ENCODE results near the gene ETS1.
A peak's percentile ranks its signal among the peaks of the same experiment; 100 is the strongest.

Gene ETS1

GRCh38 chr11:128564642-128565245 is 22.6 kb downstream of the ETS1 start:
- H3K4me3 ChIP-seq (ENCODE audit: low read depth, low read length): no peak overlapping the region
- no peak for DNase-seq (ENCODE audit: low read depth)
- TF ChIP-seq, protein P1, sequence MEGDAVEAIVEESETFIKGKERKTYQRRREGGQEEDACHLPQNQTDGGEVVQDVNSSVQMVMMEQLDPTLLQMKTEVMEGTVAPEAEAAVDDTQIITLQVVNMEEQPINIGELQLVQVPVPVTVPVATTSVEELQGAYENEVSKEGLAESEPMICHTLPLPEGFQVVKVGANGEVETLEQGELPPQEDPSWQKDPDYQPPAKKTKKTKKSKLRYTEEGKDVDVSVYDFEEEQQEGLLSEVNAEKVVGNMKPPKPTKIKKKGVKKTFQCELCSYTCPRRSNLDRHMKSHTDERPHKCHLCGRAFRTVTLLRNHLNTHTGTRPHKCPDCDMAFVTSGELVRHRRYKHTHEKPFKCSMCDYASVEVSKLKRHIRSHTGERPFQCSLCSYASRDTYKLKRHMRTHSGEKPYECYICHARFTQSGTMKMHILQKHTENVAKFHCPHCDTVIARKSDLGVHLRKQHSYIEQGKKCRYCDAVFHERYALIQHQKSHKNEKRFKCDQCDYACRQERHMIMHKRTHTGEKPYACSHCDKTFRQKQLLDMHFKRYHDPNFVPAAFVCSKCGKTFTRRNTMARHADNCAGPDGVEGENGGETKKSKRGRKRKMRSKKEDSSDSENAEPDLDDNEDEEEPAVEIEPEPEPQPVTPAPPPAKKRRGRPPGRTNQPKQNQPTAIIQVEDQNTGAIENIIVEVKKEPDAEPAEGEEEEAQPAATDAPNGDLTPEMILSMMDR (IDR thresholded peaks at IDR 0.05; ENCODE audit: control insufficient read depth, extremely low read depth, insufficient read depth): no peak

DNA sequence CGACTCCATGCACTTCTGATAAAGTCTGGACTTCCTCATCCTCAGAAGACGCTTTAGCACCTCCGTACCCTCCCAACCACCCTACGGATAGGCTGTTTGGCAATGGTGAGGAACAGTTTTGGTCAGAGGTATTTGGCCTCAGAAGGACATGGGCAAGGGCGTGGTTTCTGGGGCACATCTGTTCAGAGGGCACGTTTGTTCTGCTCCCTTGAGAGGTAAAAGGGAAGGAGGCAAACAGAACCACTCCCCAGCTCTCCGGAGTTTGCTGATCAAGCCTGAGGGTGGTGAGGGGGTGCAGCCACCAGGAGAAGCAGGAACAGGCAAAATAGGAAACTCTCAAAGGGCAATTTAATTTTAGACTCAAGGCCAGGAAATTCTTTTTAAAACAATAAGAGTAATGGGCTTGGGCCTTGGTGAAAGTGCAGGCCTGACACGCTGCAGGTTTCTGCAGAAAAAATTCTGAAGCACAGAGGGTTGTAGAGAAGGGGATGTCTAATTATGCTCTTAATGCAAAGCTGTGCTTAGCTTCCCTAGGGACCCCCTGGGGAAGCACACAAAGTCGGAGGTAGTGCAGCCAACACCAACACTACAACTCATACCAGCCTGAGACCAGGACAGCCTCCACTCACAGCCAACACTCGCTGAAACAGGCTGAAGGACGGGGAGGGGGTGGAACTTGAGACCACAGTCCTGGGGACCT is 23.3 kb downstream of the ETS1 start:
- no peak for DNase-seq (ENCODE audit: low read depth)
- TF ChIP-seq, protein P1 (IDR thresholded peaks at IDR 0.05; ENCODE audit: control insufficient read depth, extremely low read depth, insufficient read depth): no peak
- H3K4me3 ChIP-seq (ENCODE audit: low read depth, low read length): no peak overlapping the region

- no peak overlapping the region for H3K4me3 ChIP-seq (ENCODE audit: low read depth, low read length)
- TF ChIP-seq, protein P1 (IDR thresholded peaks at IDR 0.05; ENCODE audit: control insufficient read depth, extremely low read depth, insufficient read depth): no peak
- no peak for DNase-seq (ENCODE audit: low read depth)
Measured at GRCh38 chr11:128563308-128563707, 24.1 kb downstream of the ETS1 start.

DNA sequence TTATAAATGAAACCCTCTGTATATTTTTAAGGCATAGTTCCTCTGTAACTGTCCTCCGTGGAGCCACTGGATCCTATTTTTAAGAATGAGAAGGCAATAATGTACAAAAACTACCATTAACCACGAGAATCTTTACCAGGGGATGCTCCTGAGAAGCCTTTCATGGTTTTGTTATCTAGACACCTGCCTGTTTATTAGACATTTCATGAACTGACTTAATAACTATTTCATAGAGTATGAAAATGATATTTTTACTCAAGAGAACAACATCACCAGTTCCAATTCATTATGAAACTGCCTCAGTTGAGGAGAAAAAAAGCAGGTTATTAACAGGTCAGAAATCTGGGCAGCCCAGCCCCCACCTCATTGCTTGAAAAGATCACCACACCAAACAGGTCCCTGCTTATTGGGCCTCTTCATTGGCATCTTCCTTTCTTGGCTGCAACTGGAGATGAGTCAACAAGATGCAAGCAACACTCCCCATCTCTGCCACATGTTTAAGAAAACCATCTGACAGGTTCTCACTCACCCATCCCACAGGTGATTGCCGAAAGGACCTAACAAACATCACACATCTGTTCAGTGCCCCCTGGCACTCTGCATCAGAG is 27.8 kb downstream of the ETS1 start:
- H3K4me3 ChIP-seq (ENCODE audit: low read depth, low read length): no peak overlapping the region
- TF ChIP-seq, protein P1 (IDR thresholded peaks at IDR 0.05; ENCODE audit: control insufficient read depth, extremely low read depth, insufficient read depth): no peak
- DNase-seq (ENCODE audit: low read depth): no peak

GRCh38 chr11:128555606-128556005 is 31.8 kb downstream of the ETS1 start:
- H3K4me3 ChIP-seq (ENCODE audit: low read depth, low read length): no peak overlapping the region
- TF ChIP-seq, protein P1 (IDR thresholded peaks at IDR 0.05; ENCODE audit: control insufficient read depth, extremely low read depth, insufficient read depth): peak; percentile 58
- no peak for DNase-seq (ENCODE audit: low read depth)

DNA sequence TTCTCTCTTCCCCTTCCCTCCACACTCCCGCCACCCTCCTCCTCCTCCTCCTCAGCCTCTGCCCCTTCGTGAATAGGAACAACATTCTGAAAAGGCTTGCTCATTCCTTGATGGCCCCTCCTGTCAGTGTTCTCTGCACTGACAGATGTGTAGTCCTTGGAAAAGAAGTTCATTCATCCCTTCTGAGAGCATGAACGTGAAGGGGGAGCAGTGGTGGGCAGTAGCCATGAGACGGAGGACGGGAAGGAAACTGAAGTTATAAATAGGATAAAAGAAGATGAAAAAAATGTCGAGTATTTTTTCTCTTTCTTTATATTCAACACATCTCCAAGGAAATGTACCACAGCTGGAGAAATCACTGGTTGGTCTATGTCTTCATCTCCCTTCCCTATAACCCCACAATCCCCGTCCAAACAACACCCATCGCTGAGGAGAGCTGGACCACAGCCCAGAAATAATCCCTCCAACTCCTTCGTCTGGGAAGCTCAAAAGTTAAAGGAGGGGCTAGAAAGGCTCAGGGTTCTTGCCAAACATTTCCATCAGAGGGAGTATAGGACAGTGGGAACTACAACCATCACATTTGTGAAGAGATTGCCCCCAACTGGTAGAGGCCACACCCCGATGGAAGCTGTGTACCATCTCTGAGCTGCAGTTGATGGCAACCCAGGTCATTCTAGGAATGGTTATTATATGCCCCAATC is 33.5 kb downstream of the ETS1 start:
- DNase-seq (ENCODE audit: low read depth): no peak
- H3K4me3 ChIP-seq (ENCODE audit: low read depth, low read length): no peak overlapping the region
- TF ChIP-seq, protein P1 (IDR thresholded peaks at IDR 0.05; ENCODE audit: control insufficient read depth, extremely low read depth, insufficient read depth): 0 out of 2 replicates have a peak, but pooled peaks have one; percentile 3

Data from LNCaP clone FGC (cell line).